H1 (cell line): ENCODE results near the gene WDR38.

Experiments
- BACH1 ChIP-seq: IDR thresholded peaks from 2 replicates; pipeline ENCODE4 v1.6.1; 2012; ENCODE audit warnings: low read length, improper control_type of control experiment
- CEBPB ChIP-seq: IDR thresholded peaks from 2 replicates; pipeline ENCODE4 v1.6.1; 2012; ENCODE audit warnings: low read depth, low read length
- CHD1 ChIP-seq: IDR thresholded peaks from 2 replicates; pipeline ENCODE4 v1.6.1; 2012; ENCODE audit warnings: low read depth, low read length, improper control_type of control experiment
- EP300 ChIP-seq, 2 experiments: IDR thresholded peaks; 1 replicate in 1 of 2; 2 replicates in 1 of 2; pipeline ENCODE4 v1.6.1; 2011 to 2012; ENCODE audit warnings: low read depth in 2 of 2, low read length in 2 of 2, mild to moderate bottlenecking in 2 of 2, borderline replicate concordance in 1 of 2, inconsistent platforms in 1 of 2, moderate library complexity in 1 of 2
- EZH2 ChIP-seq: fragments of 200-600 bp; sonication (generic); IDR thresholded peaks from 2 replicates; pipeline ENCODE4 v1.7.1; 2012; ENCODE audit warnings: low read depth, mild to moderate bottlenecking, moderate library complexity, low read length, inconsistent platforms; ENCODE audit not compliant: severe bottlenecking
- NANOG ChIP-seq: IDR thresholded peaks from 2 replicates; pipeline ENCODE4 v1.6.1; 2011; ENCODE audit warnings: low read length, low read depth, mild to moderate bottlenecking, inconsistent platforms; ENCODE audit not compliant: insufficient read depth, poor library complexity, severe bottlenecking
- POLR2A ChIP-seq, 2 experiments: IDR thresholded peaks; 1 replicate in 1 of 2; 2 replicates in 1 of 2; pipeline ENCODE4 v1.6.1; 2011; ENCODE audit warnings: low read depth in 2 of 2, low read length in 2 of 2, mild to moderate bottlenecking in 2 of 2; ENCODE audit errors: control extremely low read depth in 1 of 2
- POLR2AphosphoS5 ChIP-seq: IDR thresholded peaks from 2 replicates; pipeline ENCODE4 v1.6.1; 2011; ENCODE audit warnings: low read depth, low read length
- SIRT6 ChIP-seq: IDR thresholded peaks from one replicate; pipeline ENCODE4 v1.7.1; 2012; ENCODE audit warnings: low read length, inconsistent platforms
- SUZ12 ChIP-seq: fragments of 200-600 bp; sonication (generic); IDR thresholded peaks from 2 replicates; pipeline ENCODE4 v1.6.1; 2012; ENCODE audit warnings: mild to moderate bottlenecking, inconsistent platforms, low read length, moderate library complexity, mixed read lengths
- TCF12 ChIP-seq: IDR thresholded peaks from 2 replicates; pipeline ENCODE4 v1.6.1; 2011; ENCODE audit warnings: low read depth, mild to moderate bottlenecking, low read length
- TF ChIP-seq, protein P1 (sequence below), 3 experiments: IDR thresholded peaks; 1 replicate in 2 of 3; 2 replicates in 1 of 3; pipeline versions ENCODE4 v1.5.1 to v1.6.1; 2011; ENCODE audit warnings: low read length in 3 of 3, mild to moderate bottlenecking in 3 of 3, inconsistent platforms in 2 of 3, low read depth in 1 of 3, moderate library complexity in 1 of 3; ENCODE audit not compliant: insufficient read depth in 1 of 3; ENCODE audit errors: control extremely low read depth in 1 of 3
- TF ChIP-seq, protein P2 (sequence below): IDR thresholded peaks from 2 replicates; pipeline ENCODE4 v1.6.1; 2011; ENCODE audit warnings: low read length, improper control_type of control experiment

DNA sequence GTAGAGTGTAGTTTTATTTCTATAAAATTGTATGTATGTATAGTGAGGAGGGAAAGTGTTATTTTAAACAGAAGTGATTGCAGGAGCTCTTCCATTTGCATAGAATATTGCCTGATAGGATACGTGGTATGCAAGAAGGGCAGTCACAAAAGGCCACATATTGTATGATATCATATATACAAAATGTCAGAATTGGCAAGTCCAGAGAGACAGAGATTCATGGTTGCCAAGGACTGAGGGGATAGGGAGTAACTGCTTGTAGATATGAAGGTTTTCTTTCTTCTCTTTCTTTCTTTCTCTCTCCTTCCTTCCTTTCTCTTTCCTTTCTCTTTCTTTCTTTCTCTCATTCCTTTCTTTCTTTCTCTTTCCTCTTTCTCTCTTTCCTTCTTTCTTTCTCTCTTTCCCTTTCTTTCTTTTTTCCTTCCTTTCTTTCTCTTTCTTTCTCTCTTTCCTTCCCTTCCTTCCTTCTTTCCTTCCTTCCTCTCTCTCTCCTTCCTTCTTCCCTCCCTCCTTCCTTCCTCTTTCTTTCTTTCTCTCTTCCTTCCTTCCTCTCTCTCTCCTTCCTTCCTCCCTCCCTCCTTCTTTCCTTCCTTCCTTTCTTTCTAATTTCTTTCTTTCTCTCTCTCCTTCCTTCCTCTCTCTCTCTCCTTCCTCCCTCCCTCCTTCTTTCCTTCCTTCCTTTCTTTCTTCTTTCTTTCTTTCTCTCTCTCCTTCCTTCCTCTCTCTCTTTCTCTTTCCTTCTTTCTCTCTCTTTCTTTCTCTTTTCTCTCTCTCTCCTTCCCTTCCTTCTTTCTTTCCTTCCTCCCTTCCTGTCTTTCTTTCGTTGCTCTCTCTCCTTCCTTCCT is 24.5 kb upstream of the WDR38 start:
- TF ChIP-seq EP300 (IDR thresholded peaks at IDR 0.05; ENCODE audit: borderline replicate concordance in 1 of 2, low read depth in 2 of 2, low read length in 2 of 2), result no peak
- TF ChIP-seq BACH1, result no peak
- TF ChIP-seq, protein P1, sequence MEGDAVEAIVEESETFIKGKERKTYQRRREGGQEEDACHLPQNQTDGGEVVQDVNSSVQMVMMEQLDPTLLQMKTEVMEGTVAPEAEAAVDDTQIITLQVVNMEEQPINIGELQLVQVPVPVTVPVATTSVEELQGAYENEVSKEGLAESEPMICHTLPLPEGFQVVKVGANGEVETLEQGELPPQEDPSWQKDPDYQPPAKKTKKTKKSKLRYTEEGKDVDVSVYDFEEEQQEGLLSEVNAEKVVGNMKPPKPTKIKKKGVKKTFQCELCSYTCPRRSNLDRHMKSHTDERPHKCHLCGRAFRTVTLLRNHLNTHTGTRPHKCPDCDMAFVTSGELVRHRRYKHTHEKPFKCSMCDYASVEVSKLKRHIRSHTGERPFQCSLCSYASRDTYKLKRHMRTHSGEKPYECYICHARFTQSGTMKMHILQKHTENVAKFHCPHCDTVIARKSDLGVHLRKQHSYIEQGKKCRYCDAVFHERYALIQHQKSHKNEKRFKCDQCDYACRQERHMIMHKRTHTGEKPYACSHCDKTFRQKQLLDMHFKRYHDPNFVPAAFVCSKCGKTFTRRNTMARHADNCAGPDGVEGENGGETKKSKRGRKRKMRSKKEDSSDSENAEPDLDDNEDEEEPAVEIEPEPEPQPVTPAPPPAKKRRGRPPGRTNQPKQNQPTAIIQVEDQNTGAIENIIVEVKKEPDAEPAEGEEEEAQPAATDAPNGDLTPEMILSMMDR (IDR thresholded peaks at IDR 0.05; ENCODE audit: control extremely low read depth in 1 of 3, insufficient read depth in 1 of 3, low read depth in 1 of 3, low read length in 3 of 3), result no peak
- no peak for TF ChIP-seq NANOG
- no peak for TF ChIP-seq EZH2
- no peak for TF ChIP-seq CHD1
- TF ChIP-seq, protein P2, sequence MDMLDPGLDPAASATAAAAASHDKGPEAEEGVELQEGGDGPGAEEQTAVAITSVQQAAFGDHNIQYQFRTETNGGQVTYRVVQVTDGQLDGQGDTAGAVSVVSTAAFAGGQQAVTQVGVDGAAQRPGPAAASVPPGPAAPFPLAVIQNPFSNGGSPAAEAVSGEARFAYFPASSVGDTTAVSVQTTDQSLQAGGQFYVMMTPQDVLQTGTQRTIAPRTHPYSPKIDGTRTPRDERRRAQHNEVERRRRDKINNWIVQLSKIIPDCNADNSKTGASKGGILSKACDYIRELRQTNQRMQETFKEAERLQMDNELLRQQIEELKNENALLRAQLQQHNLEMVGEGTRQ, result no peak
- no peak for TF ChIP-seq TCF12
- no peak for TF ChIP-seq POLR2A (IDR thresholded peaks at IDR 0.05; ENCODE audit: control extremely low read depth in 1 of 2, low read depth in 2 of 2, low read length in 2 of 2)
- TF ChIP-seq POLR2AphosphoS5, result no peak
- no peak for TF ChIP-seq SUZ12
- no peak for TF ChIP-seq CEBPB
- TF ChIP-seq SIRT6, result no peak
